Measurements from ENCODE around the gene NTN3.

- TF ChIP-seq POLR2AphosphoS5 (IDR thresholded peaks at IDR 0.05) = no peak
- TF ChIP-seq, protein P1, sequence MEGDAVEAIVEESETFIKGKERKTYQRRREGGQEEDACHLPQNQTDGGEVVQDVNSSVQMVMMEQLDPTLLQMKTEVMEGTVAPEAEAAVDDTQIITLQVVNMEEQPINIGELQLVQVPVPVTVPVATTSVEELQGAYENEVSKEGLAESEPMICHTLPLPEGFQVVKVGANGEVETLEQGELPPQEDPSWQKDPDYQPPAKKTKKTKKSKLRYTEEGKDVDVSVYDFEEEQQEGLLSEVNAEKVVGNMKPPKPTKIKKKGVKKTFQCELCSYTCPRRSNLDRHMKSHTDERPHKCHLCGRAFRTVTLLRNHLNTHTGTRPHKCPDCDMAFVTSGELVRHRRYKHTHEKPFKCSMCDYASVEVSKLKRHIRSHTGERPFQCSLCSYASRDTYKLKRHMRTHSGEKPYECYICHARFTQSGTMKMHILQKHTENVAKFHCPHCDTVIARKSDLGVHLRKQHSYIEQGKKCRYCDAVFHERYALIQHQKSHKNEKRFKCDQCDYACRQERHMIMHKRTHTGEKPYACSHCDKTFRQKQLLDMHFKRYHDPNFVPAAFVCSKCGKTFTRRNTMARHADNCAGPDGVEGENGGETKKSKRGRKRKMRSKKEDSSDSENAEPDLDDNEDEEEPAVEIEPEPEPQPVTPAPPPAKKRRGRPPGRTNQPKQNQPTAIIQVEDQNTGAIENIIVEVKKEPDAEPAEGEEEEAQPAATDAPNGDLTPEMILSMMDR (IDR thresholded peaks at IDR 0.05) = no peak
- TF ChIP-seq POLR2A (IDR thresholded peaks at IDR 0.05) = no peak
Observed at GRCh38 chr16:2451851-2452320, 19.2 kb upstream of the NTN3 start.
